ENCODE measurements around the gene ESPL1. TPM values are rescaled to one million over a fixed set of nuclear protein-coding genes. Genes with fewer than 3 reads are reported as not detected.

Gene ESPL1
- total and polyA plus RNA-seq, 9 donors: 0.11 to 1.6 (median 0.37) TPM

DNA sequence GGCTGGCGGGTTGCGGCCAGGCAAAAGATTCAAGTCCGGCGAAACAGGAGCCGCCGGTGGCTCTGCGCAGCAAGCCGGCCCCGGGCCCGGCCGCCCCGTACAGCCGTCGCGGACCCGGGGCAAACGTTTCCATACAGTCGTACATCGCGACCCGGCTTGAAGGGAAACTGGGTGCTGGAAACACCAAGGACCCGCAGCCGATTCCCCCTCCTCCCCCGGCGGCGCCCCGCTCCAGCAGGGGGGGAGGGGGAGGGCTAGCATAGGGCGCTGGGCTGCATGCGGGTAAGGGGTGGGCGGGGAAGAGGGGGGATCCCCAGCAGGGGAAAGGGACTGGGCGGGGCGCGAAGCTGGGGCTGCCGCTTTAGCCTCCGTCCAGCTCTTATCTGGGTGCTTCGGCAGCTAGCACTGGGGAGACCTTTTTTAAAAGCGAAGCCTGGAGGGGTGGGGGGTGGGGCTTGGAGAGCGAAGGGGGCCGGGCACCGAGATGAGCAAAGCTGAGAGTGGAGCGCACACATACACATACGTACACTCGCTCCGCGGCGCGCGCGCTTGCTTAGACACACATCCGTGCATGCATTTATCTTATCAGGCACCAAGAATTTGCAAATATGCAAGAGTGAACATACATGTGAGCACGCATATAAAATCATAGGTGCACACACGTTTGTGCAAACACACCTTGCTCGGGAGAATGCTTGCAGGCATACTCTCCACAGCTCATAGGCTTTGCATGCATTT lies 48.0 kb upstream of the ESPL1 start:
- H3K36me3 ChIP-seq: no peaks in the 10 kb centered on the region
- TF ChIP-seq EP300 (IDR thresholded peaks at IDR 0.05): no peak
- no peak for TF ChIP-seq POLR2A (IDR thresholded peaks at IDR 0.05)
- TF ChIP-seq, protein P1, sequence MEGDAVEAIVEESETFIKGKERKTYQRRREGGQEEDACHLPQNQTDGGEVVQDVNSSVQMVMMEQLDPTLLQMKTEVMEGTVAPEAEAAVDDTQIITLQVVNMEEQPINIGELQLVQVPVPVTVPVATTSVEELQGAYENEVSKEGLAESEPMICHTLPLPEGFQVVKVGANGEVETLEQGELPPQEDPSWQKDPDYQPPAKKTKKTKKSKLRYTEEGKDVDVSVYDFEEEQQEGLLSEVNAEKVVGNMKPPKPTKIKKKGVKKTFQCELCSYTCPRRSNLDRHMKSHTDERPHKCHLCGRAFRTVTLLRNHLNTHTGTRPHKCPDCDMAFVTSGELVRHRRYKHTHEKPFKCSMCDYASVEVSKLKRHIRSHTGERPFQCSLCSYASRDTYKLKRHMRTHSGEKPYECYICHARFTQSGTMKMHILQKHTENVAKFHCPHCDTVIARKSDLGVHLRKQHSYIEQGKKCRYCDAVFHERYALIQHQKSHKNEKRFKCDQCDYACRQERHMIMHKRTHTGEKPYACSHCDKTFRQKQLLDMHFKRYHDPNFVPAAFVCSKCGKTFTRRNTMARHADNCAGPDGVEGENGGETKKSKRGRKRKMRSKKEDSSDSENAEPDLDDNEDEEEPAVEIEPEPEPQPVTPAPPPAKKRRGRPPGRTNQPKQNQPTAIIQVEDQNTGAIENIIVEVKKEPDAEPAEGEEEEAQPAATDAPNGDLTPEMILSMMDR (IDR thresholded peaks at IDR 0.05): no peak
- H3K4me1 ChIP-seq (ENCODE audit: insufficient read depth): peaks cover 21% of the 10 kb centered on the region
- intact Hi-C loops (cut with DNase I): loop anchor here in 2 of 4 donors (5.0 kb wide), 2 partner anchors 32 to 282 kb away; partner anchors contain the start of gene TARBP2 (in 1 of the 2)
- H3K27me3 ChIP-seq: no peaks in the 10 kb centered on the region
- WGBS, 3 donors: 0 to 1% (median 1%) methylated on average over 50 to 52 of the region's 53 CpGs
- peak in 4 of 5 donors; percentile 54 to 74 (median 68) for DNase-seq
- H3K27ac ChIP-seq: peak overlapping the region; percentile 57 to 99
- H3K9me3 ChIP-seq: no peaks in the 10 kb centered on the region
- peak overlapping the region; percentile 79 for H3K4me3 ChIP-seq

DNA sequence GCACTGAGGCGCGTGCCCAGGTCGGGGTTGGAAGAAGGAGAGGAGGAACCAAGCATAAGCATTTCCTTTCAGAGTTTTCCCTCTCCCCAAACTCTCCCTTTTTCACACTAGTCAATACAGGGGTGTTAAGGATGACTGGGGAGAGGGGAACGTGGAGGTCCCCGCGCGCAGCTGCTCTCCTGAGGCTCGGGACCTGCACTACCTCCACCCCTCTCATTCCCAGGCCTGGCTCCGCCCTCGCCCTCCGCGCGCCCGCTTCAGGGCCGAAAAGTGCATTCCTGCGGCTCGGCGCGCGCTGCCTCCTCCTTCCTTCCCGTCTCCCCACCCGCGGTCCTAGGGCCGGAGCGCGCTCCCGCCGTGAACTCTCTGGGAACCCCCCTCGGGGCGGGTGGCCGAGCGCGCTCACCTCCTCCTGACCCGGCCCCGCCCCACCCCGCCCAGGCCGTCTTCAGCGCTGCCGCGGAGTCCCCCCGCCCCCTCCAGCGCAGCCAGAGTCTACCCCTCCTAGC lies 47.4 kb upstream of the ESPL1 start:
- H3K4me1 ChIP-seq (ENCODE audit: insufficient read depth): peaks cover 21% of the 10 kb centered on the region
- intact Hi-C loops (cut with DNase I): no loop called here
- H3K27me3 ChIP-seq: no peaks in the 10 kb centered on the region
- WGBS, 3 donors: 0 to 1% (median 0%) methylated on average over 34 to 42 of the region's 42 CpGs
- H3K27ac ChIP-seq: peak overlapping the region; percentile 83 to 99
- DNase-seq: peak; percentile 87 to 94 (median 90)
- no peaks in the 10 kb centered on the region for H3K36me3 ChIP-seq
- TF ChIP-seq EP300 (IDR thresholded peaks at IDR 0.05): no peak
- TF ChIP-seq, protein P1 (IDR thresholded peaks at IDR 0.05): no peak
- TF ChIP-seq POLR2A (IDR thresholded peaks at IDR 0.05): no peak
- H3K9me3 ChIP-seq: no peaks in the 10 kb centered on the region
- H3K4me3 ChIP-seq: peak overlapping the region; percentile 79

GRCh38 chr12:53221203-53222080 lies 46.7 kb upstream of the ESPL1 start:
- H3K4me3 ChIP-seq: peak overlapping the region; percentile 79
- no peaks in the 10 kb centered on the region for H3K9me3 ChIP-seq
- peak overlapping the region; percentile 83 to 99 for H3K27ac ChIP-seq
- peak; percentile 75 to 88 (median 86) for DNase-seq
- 1% methylated on average over 37 to 72 of the region's 72 CpGs for WGBS, 3 donors
- H3K4me1 ChIP-seq (ENCODE audit: insufficient read depth): peaks cover 17% of the 10 kb centered on the region
- intact Hi-C loops (cut with DNase I): no loop called here
- H3K27me3 ChIP-seq: no peaks in the 10 kb centered on the region
- TF ChIP-seq, protein P1 (IDR thresholded peaks at IDR 0.05): peak in 2 of 3 donors; percentile 17 to 25
- no peak for TF ChIP-seq EP300 (IDR thresholded peaks at IDR 0.05)
- no peaks in the 10 kb centered on the region for H3K36me3 ChIP-seq

DNA sequence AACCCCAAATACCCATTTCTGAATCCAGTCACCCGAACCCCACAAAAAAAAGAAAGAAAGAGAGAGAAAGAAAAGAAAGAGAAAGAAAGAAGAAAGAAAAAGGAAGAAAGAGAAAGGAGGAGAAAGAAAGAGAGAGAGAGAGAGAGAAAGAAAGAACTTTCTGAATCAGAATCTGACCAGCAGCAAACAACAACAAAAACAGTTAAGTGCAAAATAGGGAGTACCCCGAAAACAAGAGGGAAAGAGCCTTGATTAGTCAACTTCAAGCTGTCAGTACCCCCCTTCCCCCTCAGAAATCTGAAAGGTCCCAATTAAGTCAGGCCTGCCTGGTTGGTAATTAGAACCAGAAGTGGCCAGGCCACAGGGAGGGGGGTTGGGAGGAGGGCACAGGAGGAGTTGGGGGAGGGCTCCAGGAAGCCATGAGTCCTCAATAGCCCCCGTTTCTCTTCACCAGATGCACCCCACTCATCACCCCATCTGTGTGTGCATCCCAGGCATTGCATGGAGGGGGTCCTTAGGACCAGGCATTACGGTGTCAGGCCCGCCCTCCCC lies 45.9 kb upstream of the ESPL1 start:
- TF ChIP-seq POLR2A (IDR thresholded peaks at IDR 0.05) (no peak), EP300 (IDR thresholded peaks at IDR 0.05) (no peak)
- TF ChIP-seq, protein P1 (IDR thresholded peaks at IDR 0.05): no peak
- Histone ChIP-seq H3K4me1 (ENCODE audit: insufficient read depth) (peaks cover 12% of the 10 kb centered on the region), H3K4me3 (peak overlapping the region; percentile 79), H3K9me3 (no peaks in the 10 kb centered on the region), H3K36me3 (no peaks in the 10 kb centered on the region), H3K27me3 (no peaks in the 10 kb centered on the region), H3K27ac (peak overlapping the region; percentile 83 to 99)
- intact Hi-C loops (cut with DNase I): no loop called here
- 36 to 45% (median 44%) methylated on average over 5 of the region's 5 CpGs for whole genome bisulfite sequencing, 3 donors
- DNase-seq: no peak

All from ovary (tissue), 9 donors.